ENCODE measurements around the gene UNK.
"Not testable (repeated sequence)": the region's sequence is repeated elsewhere in the genome, so short reads cannot be mapped to it uniquely, and the experiment has no call there.

Gene UNK

DNA sequence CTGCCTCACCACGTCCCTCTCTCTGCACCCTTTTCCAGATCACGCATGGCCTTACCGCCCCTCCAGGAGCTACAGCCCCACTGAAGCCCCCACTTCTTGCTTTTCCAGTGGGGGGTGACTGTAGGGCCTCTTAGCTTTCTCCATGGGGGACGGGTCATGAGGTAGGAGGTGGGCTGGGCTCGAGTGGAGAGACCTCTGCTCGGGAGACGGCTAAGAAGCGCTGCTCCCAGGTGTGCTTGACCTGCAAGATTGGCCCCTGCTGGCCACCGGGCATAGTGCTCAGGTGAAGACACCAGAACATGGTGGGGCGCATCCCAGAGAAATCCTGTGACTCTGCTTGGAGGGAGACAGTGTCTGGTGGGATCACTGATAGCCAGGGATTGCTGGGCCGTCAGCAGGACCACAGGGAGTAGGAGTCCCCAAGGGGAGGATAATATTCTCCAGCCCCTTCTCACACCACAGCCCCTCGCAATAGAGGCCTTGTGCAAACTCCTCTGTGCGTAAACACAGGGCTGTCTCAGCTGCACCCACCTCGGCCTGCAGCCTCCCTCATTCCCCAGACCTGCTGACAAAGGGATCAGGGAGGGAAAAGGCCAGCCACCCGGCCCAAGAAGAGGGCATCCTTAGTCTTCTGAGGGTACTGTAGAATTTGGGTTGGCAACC lies 10.7 kb upstream of the UNK start:
- no peak for DNase-seq

DNA sequence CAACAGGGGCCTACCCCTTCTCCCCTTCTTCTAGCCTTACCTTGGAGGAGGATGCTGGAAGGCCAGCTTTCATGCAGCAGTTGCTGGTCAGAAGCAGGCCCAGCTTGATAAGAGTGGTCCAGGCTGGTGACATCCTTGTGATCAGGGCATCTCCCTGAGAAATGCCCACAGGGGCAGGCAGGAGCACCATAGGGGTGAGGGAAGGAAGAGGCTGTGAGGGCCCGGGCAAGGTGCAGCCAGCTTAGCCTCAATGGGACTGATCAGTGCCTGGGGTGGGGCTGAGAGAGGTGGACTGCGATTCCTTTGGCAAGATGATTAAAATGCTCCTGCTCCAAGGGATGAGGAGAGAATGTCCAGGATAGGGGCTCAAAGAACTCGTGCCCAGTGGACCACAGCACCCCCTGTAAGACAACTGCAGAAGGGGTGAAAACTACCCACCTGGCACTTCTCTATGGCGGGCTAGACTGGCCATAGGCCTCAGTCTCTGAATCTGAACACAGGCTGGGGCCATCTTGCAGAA lies 10.1 kb upstream of the UNK start:
- DNase-seq = no peak

DNA sequence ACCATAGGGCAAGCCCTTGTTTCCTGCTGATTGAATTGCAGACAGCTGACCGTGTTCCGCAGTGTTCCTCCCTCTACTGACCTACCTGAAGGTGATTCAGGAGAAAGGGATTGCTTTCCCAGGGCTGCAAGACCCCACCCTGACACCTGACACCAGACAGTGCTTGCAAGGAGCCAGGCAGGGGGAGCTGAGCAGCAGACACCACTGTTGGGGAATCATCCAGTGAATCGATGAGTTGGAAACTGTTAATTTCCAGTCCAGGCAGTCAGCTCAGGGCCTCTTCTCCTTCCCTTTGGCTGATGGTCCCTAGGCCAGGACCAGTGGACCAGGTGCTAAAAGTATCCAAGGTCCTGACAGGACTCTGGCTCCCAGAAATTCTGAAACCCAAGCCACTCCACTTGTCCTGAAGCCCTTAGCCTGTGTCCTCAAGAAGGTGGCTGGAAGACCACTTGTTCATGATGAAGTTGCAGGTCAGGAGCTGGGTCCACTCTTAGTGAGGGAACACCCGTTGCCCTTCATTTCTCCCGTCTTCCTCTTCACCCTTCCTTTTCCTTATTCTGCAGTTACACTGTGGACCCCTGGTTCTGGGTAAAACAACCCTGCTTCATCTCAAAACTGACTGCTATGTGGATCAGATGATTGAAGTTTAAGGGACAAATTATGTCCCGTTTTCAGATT lies 9.5 kb upstream of the UNK start:
- no peak for DNase-seq

DNA sequence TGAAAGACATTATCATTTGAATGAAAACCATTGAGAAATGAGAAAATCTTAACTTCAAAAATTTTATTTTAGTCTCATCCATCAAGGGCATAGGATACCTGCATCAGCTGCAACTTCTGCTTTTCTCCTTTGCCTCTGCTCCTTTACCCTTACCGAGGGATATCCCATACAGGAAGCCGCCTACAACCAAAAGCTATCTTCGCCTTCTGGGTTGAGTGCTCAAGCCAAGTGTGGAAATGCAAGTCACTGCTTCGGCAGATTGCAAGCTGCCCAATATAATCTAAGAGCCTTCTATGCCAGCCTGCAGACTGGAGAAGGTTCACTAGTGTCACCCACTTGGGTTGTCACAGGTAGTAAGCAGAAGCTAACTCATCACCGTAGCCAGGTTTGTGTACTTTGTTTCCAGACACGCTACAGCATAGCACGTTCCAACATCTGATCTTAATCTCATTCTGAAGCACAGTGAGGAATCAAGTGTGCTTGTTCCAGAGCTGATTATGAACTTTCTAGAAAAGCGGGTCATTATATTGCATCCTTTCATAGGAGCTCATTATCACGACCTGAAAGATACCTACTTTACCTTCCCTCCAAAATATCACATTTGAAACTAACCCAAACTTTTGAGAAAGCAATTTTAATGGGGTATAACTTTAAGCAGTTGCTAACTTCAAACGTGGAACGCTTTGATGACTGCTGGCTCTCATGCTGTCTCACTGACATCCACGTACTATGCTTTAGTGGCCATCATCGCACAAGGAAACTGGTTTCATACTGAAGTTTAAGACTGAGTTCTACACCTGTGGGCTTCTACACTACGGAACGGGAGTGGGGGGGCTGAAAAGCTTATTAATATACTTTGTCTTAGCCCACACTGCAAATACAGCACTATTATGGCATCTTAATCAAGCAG lies 8.0 kb upstream of the UNK start:
- DNase-seq = no peak

DNA sequence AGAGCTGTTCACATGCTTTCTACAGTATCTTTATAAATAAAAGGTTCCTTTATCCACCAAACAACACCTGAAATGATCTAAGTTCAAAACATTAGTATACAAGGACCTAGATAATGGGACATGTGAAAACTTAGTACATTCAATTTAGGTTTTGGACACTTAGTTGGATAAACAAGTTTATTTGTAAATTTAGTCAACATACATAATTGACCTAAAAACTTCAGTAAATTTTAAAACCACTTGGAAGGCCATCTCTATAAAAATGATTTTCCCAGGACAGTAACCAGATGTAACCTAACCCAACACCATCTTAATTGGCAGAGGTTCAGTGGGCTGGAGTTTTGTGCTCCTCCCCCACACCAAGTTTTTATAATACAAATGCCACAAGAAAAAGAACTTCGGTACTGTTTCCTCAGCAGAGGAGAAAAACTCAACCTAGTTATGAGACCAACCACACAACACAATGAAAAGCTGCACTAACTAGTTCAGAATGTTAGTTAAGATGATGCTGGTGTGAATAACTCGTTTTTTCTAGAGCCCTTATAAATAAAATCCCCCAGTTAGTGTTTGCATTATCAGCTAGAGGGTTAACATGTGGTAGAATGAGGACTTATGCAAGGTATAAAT lies 7.2 kb upstream of the UNK start:
- DNase-seq = no peak

DNA sequence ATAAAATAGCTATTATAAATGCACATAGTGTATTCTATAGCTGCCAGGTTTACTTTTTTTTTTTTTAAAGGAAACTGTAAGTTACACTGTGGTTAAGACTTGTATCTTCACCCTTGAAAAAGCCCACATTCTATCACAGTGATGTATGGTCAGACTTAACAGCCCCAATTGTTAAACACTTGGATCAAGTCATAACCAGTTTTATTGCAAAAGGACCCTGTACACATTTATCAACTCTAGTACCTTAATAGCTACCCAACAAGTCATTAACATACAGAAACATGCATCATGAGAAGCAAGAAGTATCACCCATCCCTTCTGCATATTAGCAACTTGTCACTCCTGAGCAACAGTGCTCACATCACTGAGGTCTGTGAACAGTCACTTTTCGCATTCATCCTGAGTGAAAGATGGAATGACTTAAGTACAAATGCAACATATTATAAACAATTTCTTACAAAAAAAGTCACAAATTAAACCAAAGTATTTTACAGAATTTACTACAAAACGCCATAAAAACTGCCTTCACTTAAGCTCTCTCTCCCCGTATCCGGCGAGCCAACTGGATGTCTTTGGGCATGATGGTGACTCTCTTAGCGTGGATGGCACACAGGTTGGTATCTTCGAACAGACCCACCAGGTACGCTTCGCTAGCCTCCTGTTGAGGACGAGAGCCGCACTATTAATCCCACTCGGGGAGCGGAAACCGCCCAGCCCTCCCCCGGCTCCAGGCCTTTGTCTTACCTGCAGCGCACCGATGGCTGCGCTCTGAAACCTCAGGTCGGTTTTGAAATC lies 6.3 kb upstream of the UNK start:
- not testable (repeated sequence) for DNase-seq

DNA sequence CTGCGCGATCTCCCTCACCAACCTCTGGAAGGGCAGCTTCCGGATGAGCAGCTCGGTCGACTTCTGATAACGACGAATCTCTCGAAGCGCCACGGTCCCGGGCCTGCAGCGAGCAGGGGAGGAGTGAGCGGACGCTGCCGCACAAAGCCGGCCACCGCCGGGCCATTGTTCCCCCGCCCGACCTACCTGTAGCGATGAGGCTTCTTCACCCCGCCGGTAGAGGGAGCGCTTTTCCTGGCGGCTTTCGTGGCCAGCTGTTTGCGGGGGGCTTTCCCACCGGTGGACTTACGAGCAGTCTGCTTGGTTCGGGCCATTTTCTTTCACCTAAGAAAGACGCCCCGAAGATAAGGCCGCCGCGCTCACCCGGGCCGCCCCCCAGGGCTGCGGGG lies 5.8 kb upstream of the UNK start:
- DNase-seq = peak; percentile 32

DNA sequence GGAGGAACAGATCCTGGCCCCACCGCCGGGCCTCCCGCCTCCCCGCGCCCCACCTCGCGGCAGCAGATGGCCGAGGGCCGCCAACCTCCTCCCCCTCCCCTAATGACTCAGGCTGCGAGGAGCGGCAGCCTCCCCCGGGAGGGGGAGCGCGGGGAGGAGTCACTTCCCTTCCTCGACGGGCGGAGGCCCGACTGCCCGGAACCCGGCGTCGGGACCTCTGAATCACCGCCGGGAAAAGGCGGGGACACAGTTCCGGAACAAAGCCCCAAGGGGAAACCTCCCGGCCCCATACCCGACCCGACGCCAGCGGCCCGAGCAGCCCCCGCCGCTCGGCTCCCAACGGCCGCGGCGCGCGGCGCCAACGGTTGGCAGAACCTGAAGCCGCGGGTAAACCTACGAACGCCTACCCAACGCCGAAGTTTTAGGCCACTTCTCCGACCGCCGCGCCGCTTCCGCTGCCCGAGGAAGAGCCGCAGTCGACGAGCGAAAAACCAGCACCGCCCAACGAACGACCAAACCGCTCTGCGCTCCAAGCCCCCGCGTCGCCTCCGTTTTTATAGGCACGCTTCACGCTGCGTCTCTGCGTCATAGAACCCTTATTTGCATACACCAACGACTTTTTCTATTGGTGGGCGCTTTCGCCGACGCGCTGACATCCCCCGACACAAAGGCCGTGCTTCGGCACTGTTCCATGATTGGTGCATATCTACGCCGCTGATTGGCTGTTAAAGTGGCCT lies 5.2 kb upstream of the UNK start:
- peak; percentile 100 for DNase-seq

DNA sequence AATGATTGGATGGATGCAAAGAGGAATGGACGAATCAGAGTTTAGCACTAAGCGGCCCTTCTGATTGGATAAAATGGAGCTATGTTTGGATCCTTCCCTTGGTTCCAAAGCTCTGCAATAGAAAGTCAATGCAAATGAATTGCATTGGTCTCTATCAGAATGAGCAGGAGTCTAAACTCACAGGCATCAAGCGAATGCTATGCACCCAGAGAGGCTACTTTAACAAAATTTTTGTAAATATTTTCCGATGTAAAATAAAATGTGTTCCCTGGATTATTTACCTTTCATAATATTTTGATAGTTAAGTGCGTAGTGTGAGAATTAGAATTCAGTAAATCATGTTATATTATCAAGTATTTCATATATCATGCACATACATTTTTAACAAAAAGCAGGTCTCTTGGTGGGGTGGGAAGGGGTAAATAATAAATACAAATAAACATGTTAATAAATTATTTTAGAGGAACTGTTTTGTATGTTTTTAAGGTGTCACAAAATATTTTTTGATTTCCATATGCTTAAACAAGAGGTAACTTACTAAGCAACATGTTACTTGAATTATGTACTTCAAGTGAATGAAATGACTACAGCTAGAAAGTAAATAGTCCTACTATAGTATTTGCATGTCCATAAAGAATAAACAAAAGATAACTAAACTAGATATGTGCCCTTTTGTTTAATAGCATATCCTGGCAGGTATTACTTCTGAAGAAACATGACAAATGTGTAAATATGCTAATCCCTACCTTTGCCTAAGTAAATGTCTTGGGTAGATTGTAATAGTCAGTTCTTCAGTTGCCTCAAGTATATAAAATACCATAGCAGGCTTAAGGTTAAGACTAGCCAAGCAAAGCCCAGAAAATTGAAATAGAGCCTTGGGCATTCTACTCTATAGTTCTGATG lies 4.4 kb upstream of the UNK start:
- no peak for DNase-seq

DNA sequence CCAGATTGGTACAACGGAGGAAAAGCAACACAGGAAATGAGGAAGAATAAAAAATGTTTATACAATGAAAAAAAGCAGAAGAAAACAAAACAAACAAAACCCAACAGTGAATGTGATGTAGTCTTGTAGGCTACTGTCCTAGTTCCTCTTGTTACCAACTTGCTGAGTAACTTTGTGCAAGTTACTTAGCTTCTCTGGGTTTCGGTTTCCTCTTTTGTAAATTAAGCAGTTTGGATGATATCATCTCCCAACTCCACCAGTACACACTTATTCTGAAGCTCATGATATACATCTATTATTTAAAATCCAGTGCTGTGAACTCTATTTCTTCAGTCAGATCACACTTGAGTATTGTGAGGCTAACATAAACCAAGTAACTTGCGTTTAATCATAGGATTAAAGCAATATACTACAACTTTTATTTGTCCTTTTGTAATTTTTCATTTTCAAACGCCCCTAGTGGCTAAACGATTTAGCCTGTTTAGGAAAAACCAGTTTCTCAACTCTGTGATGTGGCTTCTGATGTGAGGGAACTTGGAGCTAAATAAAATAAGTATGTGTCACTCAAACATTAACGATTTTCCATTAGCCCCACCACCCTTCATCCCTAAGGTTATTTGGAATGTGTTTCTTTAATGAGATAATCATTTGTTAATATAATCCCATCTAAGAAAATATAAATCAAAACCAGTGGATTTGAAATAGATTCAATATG lies 1.4 kb upstream of the UNK start:
- no peak for DNase-seq

DNA sequence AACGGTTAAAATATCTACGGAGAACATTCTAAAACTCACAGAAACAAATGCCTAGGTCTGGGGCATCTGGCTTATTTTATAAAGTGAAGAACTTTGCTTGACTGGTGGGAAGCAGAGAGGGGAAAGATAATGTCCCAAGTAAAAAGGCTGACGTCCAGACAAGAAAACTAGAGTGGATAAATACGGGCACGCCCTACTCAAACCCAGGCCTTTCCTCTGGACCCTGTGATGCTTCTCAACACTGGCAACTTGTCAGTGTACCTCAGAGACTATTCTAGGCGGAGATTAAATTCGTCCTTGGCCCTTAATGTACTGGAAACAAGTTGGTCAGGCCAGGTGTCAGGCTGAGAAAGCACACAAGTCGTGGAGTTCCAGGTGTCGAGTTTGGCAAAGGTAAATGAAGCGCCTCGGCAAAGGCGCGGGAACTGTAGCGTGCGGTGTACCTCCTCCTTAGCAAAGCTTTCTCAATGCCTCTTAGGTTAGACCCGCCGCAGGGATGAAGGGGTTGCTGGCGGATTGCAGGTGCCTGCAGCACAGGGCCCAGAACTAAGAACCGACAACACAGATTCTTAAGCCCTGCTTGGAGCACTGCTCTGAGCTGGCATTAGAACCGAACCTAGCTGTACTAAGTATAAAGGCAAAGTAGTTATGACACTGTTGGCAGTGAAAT lies 668 bp upstream of the UNK start:
- DNase-seq = no peak

DNA sequence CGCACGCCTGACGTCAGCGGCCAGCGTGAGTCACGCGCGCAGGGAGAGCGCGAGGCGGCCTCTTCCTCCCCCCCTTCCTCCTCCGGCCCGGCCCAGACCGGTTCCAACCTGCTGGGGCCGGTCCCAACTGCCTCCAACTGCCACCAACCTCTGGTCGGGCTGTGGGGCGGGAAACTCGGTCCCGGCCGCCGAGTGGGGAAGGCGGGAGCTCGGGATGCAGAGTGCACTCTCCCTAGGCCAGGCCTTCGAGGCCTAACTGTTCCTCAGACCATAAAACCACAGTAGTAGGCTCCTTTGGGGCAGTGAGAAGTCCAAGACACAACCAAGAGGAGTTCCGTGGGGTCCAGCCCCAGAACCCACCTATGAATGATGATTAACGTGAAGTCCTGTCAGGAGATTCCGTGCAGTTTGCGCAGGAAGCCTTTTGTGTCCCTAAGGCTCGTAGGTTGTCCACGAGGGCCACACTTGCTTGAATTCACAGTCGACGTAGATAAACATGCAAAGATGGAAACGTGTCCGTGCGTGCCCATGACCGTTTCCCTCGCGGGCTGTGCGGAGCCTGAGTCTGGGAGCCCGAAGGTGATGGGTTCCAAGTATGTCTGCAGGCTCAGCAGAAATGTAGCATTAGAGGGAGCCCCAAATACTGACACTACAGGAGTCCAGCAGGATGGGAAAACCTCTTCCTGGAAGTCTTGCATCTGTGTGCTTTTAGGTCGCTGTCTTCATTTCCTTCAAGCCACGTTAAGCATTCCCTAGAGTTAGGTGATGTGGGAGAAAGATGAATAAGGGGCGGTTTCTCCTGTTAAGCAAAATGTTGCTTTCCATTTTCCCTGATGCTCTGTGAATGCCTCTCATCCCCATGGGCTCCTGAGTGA lies 647 bp downstream of the UNK start:
- DNase-seq = peak; percentile 92

DNA sequence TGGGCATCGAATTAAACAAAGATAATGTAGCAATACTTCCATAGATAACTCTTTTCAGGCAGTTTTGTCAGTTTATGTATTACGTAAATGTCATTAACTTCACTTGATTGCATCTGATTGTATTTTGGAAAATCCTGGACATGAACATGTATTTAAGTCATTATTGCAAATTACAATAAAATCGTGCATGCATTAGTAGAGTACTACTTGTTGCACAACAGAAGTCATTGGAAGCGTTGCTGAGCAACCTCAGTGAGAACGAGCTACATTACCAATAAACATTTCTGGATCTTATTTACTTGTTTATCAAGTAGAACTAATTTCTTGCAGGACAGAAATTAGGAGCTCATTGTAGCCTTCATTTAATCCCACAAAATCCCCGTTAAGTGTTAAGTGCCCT lies 6.6 kb downstream of the UNK start:
- DNase-seq = no peak

DNA sequence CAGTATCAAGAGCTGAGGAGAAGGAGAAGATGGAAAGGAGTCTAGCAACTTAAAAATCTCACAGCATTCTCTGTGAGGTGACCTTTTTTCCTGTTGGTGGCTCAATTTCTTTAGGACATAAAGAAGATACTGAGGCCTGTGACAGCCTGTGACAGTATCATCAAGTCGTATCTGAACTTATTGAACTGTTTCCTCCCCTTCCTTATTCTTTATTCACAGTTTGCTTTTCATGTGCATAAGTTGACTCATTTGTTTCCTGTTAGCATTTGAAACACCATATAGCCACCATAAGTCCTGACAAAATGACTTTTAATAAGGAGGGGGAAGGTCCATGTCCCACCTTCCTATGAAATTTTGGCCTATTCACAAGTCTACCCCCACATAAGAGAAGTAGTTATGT lies 8.9 kb downstream of the UNK start:
- no peak for DNase-seq

DNA sequence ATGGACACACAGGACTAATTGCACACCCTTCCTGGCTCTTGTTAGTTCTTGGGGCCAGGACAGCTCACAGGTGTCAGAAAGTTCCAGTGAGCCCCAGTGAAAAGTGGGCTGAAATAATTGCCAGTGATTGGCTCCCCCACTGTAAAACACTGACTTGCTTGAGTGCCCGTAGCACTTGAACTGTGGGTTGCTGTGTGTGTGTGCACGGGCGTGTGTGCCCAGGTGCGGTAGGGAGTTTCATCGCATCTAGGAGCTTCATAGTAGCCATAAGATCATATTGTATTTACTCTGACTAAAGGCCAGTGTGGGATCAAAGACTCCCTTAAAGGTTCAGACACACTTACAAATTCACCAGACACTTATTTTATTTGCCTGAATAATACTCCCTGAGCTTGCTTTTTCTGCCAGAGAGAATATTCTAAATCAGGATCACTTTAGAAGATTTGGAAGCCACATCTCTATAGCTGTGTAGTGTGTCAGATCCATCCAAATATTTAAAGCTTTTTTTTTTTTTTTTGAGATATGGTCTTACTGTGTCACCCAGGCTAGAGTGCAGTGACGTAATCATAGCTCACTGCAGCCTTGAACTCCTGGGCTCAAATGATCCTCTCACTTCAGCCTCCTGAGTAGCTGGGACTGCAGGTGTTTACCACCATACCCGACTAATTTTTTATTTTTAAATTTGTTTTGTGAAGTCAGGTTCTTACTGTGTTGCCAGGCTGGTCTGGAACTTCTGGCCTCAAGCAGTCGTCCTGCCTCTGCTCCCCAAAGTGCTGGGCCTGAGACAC lies 11.4 kb downstream of the UNK start:
- no peak for DNase-seq

DNA sequence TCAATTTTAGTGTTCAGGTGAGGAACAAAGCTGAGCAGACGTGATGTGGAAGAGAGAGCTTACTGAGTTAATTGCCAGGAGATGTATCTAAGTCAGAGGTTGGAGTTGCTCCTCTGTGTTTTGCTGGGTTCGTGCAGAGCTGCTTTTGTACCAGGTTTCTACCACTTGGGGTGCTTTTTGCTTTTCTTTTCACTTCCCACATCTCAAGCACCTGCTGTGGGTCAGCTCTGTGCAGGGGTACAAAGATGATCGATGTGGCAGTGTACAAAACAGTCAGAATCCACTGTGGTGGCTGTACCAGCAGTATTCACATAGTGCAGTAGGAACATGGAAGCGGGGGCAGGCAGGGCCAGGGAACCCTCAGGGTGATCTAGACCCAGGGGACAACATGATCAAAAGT lies 14.8 kb downstream of the UNK start:
- no peak for DNase-seq

DNA sequence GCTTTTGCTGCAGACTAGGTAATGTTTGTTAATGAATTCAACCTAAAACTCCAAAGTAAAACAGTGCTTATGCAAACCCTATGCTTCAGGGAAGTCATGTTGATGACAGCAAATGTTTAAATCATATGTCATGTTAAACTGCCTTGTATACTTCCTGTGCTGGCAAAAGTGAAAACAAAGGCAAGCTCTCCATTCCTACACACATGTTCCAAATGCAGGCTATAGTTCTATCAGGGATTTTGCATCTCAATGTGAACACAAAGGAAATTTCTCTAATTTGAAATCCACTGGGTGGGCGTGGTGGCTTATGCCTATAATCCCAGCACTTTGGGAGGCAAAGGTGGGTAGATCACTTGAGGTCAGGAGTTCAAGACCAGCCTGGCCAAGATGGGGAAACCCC lies 19.3 kb downstream of the UNK start:
- DNase-seq = no peak
